Activated CD4-positive, alpha-beta T cell treated with anti-CD3 and anti-CD28 coated beads for 4 hours (primary cell): ENCODE measurements around the gene TP53.
"Not testable (repeated sequence)": the region's sequence is repeated elsewhere in the genome, so short reads cannot be mapped to it uniquely, and the experiment has no call there.

ENCODE experiments used
- DNase-seq, 2 donors: peaks; one replicate each; pipeline ENCODE4 v3.0.0-alpha.2; 2020

TP53 gene

DNA sequence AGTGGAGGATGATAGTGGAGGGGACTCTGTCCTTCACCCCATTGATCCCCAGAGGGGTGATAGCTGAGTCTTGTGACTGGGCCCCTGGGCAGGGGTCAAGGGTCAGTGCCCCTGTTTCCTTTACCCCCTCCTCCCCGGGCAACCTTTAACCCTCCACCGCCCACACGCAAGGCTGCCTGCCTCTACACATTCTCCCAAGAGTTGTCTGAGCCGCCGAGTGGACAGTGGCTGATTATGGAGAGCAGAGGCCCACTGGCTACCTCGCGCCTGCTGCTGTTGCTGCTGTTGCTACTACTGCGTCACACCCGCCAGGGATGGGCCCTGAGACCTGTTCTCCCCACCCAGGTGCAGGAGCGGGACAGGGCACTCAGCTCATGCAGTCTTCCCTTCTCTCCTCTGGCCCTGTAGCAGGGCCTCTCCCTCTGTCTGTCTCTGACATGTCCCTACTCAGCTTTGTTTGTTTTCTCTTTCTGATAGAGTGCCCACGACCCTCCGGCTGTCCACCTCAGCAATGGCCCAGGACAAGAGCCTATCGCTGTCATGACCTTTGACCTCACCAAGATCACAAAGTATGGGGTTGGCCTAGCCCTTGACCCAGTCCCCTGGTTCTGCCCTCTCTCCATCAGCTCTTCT, 57.2 kb downstream of the TP53 start, which contains the start of gene SHBG:
Gene SHBG, plus strand, starts transcription at position 197 of the 633 bp plus-strand sequence. Its CDS starts 38 bp downstream, at position 235.
- no peak for DNase-seq

DNA sequence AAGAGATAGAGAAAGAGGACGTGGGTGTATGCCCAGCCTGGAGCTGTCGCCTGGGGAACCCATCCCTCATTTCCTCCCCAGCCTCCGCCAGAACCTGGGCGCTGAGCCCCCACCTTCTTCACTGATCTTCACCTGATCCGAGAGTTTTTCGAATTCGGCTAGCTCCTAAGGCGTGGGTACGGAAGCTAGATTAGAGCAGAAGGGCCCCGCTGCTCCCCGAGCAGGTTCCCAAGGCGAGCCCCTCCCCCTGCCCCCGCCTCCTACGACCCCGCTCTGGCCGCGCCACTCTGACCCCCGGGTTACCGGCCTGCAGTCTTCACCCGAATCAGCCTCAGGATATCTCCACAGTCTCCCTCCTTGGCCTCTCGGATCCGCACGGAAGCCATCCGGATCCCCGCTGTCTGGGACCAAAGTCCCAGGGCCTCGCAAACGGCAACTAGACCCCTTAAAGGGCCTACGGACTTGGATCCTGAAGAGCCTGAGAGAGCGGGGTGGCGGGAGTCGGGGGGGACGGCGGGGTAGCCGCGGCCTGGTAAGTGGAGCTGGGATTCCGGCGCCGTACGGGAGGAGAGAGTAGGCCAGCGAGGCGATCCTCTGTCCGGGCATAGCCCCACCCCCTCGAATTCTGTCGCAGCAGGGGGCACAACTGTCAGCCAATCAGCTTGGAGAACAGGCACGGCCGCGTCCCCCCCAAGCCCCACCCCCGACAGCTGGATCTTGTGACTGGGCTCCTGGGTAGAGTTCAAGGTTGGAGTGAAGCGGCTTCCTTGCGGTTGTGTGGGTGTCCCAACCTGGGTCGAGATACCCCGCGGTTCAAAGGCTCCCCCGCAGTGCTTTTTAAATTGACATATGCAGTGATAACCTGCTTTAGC, 59.8 kb downstream of the TP53 start, which contains the start of gene SAT2:
Gene SAT2, minus strand, starts transcription at position 572 of the 872 bp plus-strand sequence. Its CDS starts 186 bp downstream, at position 386.
- peak; percentile 86 to 87 for DNase-seq

DNA sequence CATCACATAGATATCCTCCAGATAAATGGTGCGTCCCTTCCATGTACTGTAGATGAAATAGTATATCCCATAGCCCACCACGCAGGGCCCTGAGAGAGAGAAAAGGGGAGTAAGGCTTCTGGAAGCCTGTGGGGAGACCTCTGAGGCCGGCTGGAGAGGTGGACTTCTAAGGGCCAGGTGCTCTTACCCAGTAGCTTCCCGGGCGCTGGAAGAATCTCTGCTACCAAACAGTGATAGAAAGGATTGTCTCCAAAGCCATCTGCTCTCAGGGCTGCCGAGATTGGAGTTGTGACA, 60.4 kb downstream of the TP53 start:
- DNase-seq, result no peak

DNA sequence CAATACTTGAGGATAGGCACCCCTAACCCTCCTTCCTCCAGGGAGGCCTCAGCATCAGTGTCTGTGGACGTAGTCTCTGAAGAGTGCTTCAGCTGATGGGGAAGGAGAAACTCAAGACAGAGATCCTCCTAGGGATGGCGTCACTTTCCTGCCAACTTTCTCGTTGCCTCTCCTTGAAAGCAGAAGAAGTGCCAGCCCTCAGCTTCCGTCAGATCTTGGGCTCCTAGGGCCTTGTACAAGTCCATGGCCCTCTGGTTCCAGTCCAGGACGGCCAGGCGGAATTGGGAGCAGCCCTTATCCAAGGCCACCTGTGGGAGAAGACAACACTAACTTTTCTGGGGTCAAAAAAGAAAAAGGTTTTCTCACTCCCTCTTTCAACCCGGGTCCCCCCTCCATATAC, 61.0 kb downstream of the TP53 start:
- no peak for DNase-seq

DNA sequence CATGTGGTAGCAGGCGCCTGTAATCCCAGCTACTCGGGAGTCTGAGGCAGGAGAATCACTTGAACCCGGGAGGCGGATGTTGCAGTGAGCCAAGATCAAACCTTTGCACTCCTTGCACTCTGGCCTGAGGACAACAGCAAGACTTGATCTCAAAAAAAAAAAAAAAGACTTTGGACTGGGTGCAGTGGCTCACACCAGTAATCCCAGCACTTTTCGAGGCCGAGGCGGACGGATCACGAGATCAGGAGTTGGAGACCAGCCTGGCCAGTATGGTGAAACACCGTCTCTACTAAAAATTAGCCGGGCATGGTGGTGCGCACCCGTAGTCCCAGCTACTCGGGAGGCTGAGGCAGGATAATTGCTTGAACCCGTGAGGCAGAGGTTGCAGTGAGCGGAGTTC, 61.5 kb downstream of the TP53 start:
- not testable (repeated sequence) for DNase-seq

DNA sequence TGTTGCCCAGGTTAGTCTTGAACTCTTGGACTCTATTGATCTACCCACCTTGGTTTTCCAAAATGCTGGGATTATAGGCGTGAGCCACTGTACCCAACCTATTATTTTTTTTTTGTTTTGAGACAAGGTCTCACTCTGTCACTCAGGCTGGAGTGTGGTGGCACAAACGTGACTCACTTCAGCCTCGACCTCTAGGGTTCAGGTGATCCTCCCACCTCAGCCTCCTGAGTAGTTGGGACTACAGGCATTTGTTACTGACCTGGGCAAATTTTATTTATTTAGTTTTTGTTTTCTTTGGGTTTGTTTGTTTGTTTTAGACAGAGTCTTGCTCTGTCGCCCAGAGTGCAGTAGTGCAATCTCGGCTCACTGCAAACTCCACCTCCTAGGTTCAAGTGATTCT, 63.6 kb downstream of the TP53 start:
- DNase-seq, result no peak

DNA sequence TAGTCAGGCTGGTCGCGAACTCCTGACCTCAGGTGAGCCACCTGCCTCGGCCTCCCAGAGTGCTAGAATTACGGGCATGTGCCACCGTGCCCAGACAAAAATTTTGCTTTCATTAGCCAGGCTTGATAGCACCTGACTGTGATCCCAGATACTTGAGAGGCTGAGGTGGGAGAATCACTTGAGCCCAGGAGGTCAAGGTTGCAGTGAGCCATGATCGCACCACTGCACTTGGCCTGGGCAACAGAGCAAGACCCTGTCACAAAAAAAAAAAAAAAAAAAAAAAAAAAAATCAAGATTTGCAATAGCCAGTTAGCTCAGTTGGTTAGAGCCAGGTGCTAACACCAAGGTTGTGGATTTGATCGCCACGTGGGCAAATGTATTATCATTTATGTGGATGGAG, 66.5 kb downstream of the TP53 start:
- DNase-seq, result no peak

DNA sequence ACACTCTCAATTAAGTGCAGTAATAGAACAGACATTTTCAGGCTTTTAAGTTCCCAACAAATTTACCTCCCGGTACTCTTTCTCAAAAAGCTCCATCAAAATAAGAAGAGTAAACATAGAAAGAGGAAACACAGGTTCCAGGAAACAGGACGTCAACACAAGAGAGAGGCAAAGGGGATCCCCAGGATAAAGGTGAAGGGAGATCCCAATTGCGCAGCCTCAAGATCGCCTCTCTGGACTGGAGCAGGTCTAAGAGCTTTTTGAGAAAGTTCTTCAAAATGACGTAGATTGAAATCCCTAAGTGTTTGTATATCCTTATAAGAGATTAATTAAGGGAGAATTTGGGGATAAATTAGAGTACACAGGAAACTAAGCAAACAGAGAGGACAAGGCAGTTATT, 68.7 kb downstream of the TP53 start:
- DNase-seq, result no peak
